Measurements from ENCODE around the gene GRM4.

GRCh38 chr6:34179106-34179720 is 33.3 kb upstream of the GRM4 start:
- TF ChIP-seq EGR1 (IDR thresholded peaks at IDR 0.05; ENCODE audit: low read depth in 2 of 2) (no peak), CTCF (IDR thresholded peaks at IDR 0.05; ENCODE audit: low read depth, low read length, missing input control) (no peak), ZBTB33 (IDR thresholded peaks at IDR 0.05) (no peak), GABPA (IDR thresholded peaks at IDR 0.05 in 1 of 2, conservative IDR thresholded peaks at IDR 0.05 in 1 of 2) (no peak), YY1 (IDR thresholded peaks at IDR 0.05) (no peak), MAX (IDR thresholded peaks at IDR 0.05) (no peak), RXRA (IDR thresholded peaks at IDR 0.05) (no peak)
